ENCODE results near the gene ADAMTS9. TPM values are rescaled to one million over a fixed set of nuclear protein-coding genes. Genes with fewer than 3 reads are reported as not detected.

Gene ADAMTS9, protein sequence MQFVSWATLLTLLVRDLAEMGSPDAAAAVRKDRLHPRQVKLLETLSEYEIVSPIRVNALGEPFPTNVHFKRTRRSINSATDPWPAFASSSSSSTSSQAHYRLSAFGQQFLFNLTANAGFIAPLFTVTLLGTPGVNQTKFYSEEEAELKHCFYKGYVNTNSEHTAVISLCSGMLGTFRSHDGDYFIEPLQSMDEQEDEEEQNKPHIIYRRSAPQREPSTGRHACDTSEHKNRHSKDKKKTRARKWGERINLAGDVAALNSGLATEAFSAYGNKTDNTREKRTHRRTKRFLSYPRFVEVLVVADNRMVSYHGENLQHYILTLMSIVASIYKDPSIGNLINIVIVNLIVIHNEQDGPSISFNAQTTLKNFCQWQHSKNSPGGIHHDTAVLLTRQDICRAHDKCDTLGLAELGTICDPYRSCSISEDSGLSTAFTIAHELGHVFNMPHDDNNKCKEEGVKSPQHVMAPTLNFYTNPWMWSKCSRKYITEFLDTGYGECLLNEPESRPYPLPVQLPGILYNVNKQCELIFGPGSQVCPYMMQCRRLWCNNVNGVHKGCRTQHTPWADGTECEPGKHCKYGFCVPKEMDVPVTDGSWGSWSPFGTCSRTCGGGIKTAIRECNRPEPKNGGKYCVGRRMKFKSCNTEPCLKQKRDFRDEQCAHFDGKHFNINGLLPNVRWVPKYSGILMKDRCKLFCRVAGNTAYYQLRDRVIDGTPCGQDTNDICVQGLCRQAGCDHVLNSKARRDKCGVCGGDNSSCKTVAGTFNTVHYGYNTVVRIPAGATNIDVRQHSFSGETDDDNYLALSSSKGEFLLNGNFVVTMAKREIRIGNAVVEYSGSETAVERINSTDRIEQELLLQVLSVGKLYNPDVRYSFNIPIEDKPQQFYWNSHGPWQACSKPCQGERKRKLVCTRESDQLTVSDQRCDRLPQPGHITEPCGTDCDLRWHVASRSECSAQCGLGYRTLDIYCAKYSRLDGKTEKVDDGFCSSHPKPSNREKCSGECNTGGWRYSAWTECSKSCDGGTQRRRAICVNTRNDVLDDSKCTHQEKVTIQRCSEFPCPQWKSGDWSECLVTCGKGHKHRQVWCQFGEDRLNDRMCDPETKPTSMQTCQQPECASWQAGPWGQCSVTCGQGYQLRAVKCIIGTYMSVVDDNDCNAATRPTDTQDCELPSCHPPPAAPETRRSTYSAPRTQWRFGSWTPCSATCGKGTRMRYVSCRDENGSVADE (N-terminal part only)
- 15.1 TPM for total RNA-seq
- long read RNA-seq, partial matches to known transcripts = 4 of 5 reads
- long read RNA-seq, other reads (novel, unspliced or antisense) = 1 of 5 reads

DNA sequence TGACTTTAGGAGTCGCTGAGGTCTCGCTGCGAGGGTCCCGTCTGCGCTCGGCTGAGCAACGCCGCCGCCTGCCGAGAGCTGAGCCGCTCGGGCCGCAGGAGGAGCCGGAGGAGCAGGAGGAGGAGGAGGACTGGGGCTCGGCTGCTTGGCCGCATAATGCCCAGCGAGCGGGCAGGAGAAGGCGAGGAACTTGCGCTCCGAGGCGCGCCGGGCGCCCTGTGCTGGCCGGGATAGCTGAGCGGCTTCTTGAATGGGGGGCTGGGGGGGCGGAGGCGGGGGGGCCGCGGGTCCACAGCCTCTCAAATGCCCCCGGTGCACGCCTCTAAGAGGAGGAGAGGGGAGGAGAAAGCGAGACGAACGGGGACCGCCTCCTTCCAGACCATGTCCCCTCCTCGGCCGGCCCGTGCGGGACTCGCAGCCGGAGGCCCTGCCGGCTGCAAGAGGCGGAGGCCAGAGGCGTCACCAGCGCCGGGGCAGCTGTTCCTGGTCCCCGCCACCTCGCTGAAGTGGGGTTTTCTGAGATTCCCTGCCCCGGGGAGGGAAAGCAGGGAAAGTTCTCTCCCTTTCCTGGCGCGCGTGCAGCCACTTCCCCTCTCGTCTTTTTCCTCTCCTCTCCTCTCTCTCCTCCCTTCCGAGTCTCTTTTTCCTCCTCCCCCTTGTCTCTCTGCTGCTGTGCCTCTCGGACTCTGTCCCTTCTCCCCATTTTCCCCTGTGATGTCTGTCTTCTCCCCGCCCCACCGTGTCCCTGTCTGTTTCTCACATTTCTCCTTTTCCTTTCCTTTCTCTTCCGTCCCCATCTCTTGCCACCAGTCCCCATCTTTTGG is at the start of gene ADAMTS9:
Gene ADAMTS9, minus strand, starts transcription at position 220 of the 824 bp plus-strand sequence. CDS start 343 bp downstream, outside the sequence.
- intact Hi-C loops (cut with micrococcal nuclease) = no loop called here
- DNase-seq = peak; percentile 86
- ATAC-seq = peak; percentile 66

DNA sequence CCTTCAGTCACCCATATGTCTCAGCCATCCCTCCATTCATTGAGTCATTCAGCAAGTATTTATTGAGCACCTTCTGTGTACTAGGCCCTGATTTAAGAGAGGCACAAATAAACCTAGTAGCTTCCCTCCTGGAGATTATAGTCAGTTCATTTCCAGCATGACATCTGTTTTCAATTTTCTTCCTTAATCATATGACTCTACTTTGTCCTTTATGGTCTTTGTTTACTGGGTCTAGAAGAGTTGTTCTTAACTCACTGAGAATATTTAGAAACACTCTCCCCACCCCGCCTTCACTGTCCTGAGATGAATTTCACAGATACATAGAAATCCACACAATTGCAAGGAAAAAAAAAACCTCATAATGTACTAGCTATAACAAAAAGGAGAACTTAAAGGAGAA is 44.8 kb upstream of the ADAMTS9 start:
- intact Hi-C loops (cut with micrococcal nuclease) = no loop called here
- no peak for ATAC-seq

DNA sequence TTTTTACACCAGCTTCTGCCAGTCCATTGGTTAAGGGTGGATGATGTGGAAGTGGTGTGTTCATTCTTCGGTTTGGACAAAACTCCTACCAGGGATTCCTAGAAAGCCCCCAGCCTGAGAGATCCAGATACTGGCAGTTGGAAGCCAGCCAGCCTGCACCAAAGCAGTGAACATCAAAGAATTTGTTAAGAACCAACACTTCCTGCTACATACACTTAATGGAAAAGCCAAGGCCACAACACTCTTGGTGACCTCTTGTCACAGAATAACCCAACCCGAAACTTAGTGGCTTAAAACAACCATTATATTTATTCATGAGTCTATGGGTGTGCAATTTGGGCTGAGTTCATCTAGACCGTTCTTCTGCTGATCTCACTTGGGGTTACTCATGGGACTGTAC is 42.9 kb upstream of the ADAMTS9 start:
- no peak for DNase-seq
- intact Hi-C loops (cut with micrococcal nuclease) = no loop called here

More for the DNA sequence above, 44.8 kb upstream of the ADAMTS9 start:
- no peak for DNase-seq

DNA sequence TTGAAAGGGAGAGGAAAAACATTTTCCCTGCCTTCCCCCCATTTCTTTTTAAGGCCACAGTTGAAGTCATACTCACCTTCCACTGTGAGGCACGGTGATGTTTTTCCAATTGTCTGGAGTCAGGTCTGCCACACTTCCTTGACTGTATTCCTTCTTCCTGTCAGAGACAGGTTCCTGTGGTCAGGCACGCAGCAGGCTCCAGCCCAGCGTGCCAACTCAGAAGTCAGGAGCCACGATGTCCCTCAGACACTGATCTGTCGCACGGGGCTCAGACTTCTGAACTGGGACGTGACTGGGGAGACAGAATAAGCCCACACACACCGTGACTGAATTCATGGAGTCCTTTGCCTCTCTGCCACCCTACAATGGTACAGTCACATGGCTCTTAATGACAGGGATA is 41.2 kb upstream of the ADAMTS9 start:
- peak; percentile 57 for ATAC-seq
- intact Hi-C loops (cut with micrococcal nuclease) = no loop called here
- DNase-seq = no peak

More for the DNA sequence above, 42.9 kb upstream of the ADAMTS9 start:
- ATAC-seq = no peak

DNA sequence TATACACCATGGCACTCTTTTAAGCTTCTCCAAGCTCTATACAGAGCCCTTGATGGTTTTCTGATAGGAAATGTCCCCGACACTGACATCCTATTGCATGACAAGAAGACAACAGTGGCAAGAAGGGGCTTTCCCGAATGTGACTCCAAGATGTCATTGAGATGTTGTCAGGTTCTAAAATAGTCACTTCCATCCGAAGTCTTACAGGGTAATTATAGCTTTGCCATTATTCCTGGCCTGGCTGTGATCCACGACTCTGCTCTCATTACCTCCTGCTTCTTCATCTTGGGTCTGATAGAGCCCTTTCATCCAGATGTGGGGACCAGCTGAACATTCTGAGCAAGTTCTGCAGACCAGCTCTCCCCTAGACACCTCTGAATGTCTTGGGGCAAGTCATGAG is 40.6 kb upstream of the ADAMTS9 start:
- intact Hi-C loops (cut with micrococcal nuclease) = no loop called here
- DNase-seq (peak; percentile 31), ATAC-seq (peak; percentile 89)

DNA sequence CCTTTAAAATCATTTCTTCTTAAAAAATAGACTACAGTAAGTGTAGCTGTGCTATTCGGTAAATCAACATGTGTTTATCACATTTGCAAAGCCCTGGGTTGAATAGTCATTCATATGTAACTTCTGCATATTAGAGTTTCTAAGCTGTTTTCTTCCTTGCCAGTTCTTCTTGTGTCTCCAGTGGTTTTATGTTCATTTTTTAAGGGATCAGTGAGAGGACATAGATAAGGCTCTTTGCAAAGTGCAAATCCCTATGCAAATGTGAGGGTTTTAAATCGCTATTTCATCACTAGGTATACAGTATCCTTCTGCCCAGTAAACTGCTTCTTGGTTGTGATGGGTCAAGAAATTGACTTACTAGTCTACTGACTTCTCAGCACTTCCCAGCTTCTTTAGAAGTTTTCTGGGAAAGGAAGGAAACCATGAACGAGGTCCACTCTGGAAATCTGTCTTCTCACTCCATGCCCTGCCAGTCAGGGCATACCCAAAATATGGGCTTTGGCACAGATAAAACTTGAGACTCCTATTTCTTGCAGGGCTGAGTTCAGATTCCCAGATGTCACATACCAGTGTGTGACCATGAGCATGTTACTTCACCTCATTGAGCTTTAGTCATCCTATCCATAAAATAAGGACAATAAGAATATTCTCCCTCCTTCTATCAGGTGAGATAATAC is 38.8 kb upstream of the ADAMTS9 start:
- DNase-seq (no peak), ATAC-seq (no peak)
- intact Hi-C loops (cut with micrococcal nuclease) = no loop called here

DNA sequence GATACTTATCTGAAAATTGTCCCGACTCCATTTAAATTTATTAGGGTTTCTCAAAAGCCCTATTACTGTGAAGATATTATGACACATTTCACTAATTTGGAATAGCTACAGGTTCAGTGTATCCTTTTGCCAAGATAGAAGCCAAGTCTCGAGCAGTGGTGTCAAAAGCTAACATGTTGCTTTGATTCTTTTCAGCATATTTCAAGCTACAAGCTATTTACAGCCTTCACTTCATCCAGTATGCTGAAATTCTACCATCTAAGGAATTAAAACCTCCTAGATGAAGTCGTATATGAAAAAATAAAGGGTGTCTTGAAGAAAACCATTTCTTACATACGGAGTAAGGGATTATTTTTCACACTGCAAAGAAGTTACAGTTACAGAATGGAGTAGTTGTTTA is 31.2 kb upstream of the ADAMTS9 start:
- ATAC-seq (no peak), DNase-seq (no peak)
- intact Hi-C loops (cut with micrococcal nuclease) = no loop called here

DNA sequence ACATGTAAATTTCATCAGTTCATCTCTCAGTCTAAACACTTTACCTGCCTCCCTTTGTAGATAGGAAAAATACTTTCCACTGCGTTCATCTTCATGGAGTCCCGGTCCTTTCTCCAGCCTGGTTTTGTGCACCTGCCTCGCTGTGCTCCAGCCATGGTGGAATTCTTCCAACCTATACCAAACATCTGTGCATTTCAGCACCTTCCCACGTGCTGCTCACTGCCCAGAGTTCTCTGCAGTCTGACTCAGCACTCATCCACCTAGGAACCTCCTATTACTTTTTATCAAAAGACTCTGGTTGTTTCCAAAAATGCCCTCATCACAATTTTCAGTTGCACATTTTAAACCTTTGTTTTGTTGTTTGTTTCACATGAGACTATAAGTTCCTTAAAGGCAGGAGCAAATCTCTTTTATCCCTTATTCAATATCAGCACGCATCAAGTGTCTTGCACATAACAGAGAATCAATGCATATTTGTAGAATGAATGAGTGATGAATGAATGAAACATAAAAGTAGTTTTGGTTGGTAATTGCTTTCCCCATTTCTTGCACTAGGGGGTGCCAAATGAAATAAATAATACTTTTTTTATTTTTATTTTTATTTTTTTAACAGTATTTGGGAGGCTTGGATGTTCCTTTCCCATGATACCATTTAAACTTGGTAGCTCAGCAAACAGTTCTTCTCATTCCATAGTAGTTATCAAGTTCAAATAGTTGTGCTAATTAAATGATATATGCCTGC is 30.2 kb upstream of the ADAMTS9 start:
- ATAC-seq (no peak), DNase-seq (no peak)
- intact Hi-C loops (cut with micrococcal nuclease) = no loop called here

DNA sequence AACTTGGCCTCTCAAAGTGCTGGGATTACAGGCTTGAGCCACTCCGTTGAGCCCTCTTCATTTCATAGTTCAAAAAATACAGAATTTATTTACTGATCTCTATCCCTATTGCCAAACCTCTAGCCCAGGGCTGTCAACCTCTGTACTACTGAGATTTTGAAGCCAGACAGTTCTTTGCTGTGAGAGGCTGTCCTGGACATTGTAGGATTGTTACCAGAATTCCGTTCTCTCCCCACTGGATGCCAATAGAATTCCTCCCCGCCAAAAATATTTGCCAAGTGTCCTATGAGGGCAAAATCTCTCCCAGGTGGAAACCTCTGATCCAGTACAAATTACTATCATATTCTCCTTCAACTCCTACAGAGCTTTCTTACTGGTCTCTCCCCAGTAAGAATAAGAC is 29.6 kb upstream of the ADAMTS9 start:
- ATAC-seq (no peak), DNase-seq (no peak)
- intact Hi-C loops (cut with micrococcal nuclease) = no loop called here

DNA sequence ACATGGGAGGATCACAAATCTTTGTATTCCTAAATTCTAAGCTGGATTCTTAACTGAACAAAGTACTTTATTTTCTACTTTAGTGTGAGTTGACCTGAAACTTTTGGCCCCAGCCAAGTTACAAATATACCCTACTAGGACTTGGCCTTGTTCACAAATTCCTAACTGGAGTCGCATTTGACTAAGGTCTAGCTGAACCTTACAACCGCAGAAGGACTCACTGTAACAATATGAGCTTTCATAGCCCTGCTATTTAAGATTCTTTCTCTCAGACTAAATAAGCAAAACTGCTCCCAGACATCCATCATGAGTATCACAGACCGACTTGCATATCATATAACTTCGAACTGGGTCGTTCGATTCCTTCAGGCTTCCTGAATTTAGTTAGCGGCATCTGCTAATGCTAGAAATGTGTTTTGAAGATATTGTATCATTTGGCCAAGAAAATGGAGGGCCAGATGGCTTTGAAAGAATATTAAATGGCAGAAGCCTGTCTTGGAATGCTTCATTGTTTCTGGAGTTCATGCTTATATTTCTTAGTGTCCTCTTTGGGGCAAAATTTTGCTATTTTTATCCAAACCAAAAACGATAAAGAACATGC is 28.4 kb upstream of the ADAMTS9 start:
- ATAC-seq = peak; percentile 40
- intact Hi-C loops (cut with micrococcal nuclease) = no loop called here
- no peak for DNase-seq

DNA sequence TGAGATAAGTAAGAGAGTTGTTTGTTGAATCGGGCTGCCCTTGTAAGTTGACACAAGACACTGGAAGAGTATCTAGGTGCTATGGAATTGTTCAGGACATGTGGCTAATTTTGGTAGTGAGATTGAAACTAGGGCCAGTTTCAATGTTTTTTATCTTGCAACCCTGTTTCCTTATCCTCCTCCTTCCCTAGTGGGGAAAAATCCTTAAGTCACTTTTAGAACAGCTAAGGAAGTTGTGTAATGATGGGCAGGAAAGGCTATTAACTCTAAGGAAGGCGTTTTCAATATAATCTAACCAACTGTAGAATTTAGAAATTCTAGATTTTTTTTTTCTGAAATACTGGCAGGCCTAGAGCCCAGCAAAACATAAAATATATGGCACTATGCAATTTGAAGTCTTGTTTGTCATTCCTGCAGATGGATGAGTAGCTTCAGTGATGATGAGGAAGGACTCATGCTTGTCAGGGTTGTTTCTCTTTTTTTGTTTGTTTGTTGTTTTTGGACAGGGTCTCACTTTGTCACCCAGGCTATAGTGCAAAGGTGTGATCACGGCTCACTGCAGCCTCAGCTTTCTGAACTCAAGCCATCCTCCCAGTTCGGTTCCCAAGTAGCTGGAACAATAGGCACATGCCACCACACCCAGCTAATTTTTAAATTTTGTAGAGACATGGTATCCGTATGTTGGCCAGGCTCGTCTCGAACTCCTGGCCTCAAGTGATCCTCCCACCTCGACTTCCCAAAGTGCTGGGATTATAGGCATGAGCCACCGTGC is 27.6 kb upstream of the ADAMTS9 start:
- ATAC-seq (peak; percentile 40), DNase-seq (no peak)
- intact Hi-C loops (cut with micrococcal nuclease) = no loop called here

DNA sequence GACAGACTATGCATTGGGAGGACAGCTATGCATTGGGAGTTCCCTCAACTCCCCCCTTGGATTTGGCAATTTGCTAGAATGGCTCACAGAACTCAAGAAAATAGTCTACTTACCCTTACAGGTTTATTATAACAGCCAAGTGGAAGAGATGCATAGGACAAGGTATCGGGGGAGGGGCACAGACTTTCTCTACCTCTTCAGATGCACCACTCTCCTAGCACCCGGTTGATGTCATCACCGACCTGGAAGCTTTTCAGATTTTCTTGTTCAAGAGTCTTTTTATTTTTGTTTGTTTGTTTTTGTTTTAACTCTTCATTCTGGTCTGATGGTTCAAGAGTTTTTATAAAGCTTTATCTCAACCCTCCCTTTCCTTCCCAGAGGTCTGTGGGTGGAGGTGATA is 20.7 kb upstream of the ADAMTS9 start:
- ATAC-seq = no peak
- DNase-seq = no peak
- intact Hi-C loops (cut with micrococcal nuclease) = no loop called here

DNA sequence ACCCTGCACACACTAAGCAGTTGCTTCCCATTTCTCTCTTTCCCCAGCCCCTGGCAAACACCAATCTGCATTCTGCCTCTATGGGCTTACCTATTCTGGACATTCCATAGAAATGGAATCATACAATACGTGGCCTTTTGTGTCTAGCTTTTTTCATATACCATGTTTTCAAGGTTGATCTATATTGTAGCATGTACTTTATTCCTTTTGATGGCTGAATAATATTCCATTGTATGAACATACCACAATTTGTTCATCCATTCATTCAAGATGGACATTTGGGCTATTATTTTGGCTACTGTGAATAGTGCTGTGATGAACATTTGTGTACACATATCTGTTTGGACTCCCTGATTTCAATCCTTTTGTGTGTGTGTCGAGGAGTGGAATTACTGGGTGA is 18.1 kb upstream of the ADAMTS9 start:
- DNase-seq = no peak
- no peak for ATAC-seq
- intact Hi-C loops (cut with micrococcal nuclease) = no loop called here

DNA sequence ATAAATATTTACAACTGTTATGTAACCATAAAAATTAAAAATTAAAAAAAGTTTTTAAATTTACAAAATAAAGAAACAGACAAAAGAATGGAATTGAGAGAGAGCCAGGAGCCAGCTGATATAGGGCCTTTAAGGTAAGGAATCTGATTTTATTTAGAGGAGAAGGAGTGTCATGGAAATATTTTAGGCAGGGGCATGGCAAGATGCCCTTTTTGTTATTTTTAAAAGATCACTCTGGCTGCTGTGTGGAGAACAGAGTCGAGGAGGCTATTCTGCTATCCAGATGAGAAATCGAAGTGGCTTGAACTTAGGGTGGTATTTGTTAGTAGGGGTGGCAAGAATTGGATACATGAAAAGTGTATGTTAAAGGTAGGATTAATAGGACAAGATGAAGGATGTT is 9.1 kb upstream of the ADAMTS9 start:
- DNase-seq = no peak
- intact Hi-C loops (cut with micrococcal nuclease) = no loop called here
- ATAC-seq = peak; percentile 52

DNA sequence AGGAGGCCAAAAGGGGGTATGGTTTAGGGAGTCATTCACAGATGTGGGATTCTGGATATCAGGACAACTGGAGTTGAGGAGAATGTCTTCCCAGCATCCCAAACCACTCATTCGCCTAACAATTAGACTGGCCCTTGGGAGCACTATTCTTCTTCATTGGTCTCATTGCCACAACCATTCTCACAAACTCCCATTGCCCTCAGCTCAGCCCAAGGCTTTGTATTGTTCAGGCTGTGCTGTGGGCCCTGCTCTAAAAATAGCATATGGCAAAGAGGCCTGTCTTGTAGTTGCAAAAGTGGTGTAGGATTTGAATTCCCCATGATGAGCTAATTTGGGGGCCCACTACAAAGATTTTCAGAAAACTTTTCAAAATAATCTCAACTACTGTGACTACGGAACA is 6.3 kb upstream of the ADAMTS9 start:
- intact Hi-C loops (cut with micrococcal nuclease) = no loop called here
- DNase-seq (no peak), ATAC-seq (peak; percentile 74)

DNA sequence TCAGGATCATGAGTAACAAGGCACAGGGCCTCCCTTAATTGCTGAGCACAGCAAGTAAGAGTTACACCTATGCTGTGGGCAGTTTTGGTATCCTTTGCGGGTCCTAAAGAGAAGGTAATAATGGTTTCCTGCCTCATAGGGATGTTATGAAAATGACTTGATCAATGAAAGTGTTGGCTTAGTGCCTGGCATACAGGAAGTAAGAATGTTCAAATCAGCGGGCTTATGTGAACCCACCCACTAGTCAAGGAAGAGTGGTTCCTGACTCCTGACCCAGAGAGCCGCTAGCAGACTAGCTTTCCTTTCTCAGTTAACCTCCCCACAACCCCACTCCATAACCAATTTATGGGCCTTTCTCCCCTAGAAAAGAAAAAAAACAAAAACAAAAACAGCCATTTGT is 5.2 kb upstream of the ADAMTS9 start:
- intact Hi-C loops (cut with micrococcal nuclease) = no loop called here
- ATAC-seq (no peak), DNase-seq (no peak)

All from left ventricle myocardium superior (tissue), 1 donor.